Measurements from ENCODE around the gene C14orf180.

GRCh38 chr14:104578321-104578720 lies 1.2 kb upstream of the C14orf180 start:
- TF ChIP-seq POLR2A (IDR thresholded peaks at IDR 0.05) (no peak), CTCF (IDR thresholded peaks at IDR 0.05) (no peak)
